Measurements from ENCODE around the gene BTK.

The BTK gene

GRCh38 chrX:101394372-101394771 lies 8.4 kb upstream of the BTK start:
- no peak for DNase-seq (ENCODE audit: low spot score)
- FAIRE-seq, result no peak

- DNase-seq (ENCODE audit: low spot score) (no peak), FAIRE-seq (no peak)
These were observed 7.7 kb upstream of the BTK start for GRCh38 chrX:101393530-101394305.

- no peak for FAIRE-seq
- no peak for DNase-seq (ENCODE audit: low spot score)
These were observed 5.8 kb upstream of the BTK start for GRCh38 chrX:101391831-101392230.

GRCh38 chrX:101390664-101391525 lies 4.9 kb upstream of the BTK start, which contains the start of gene RPL36A:
RPL36A (plus strand) TSS chrX:101391011; CDS start chrX:101391044, 33 bp downstream.
- DNase-seq (ENCODE audit: low spot score) (peak; percentile 91), FAIRE-seq (no peak)

GRCh38 chrX:101388604-101389003 lies 2.6 kb upstream of the BTK start:
- DNase-seq (ENCODE audit: low spot score) (no peak), FAIRE-seq (no peak)

- DNase-seq (ENCODE audit: low spot score) (no peak), FAIRE-seq (no peak)
These were observed 523 bp upstream of the BTK start for GRCh38 chrX:101386542-101386885.

GRCh38 chrX:101385026-101385684 lies 836 bp downstream of the BTK start:
- FAIRE-seq, result no peak

GRCh38 chrX:101383679-101384205 lies 2.2 kb downstream of the BTK start:
- no peak for FAIRE-seq
- DNase-seq (ENCODE audit: low spot score), result no peak

More at GRCh38 chrX:101385026-101385684, 836 bp downstream of the BTK start:
- no peak for DNase-seq (ENCODE audit: low spot score)

- FAIRE-seq, result no peak
- no peak for DNase-seq (ENCODE audit: low spot score)
These were observed 8.4 kb downstream of the BTK start for GRCh38 chrX:101377547-101377946.

- FAIRE-seq, result no peak
- no peak for DNase-seq (ENCODE audit: low spot score)
These were observed 15.0 kb downstream of the BTK start for GRCh38 chrX:101370888-101371504.

- FAIRE-seq (no peak), DNase-seq (ENCODE audit: low spot score) (no peak)
These were observed 16.3 kb downstream of the BTK start for GRCh38 chrX:101369687-101370086.

- DNase-seq (ENCODE audit: low spot score), result no peak
- FAIRE-seq, result no peak
These were observed 17.2 kb downstream of the BTK start for GRCh38 chrX:101368800-101369199.

- DNase-seq (ENCODE audit: low spot score) (no peak), FAIRE-seq (no peak)
These were observed 20.6 kb downstream of the BTK start for GRCh38 chrX:101365301-101365795.

GRCh38 chrX:101362757-101363156 lies 23.2 kb downstream of the BTK start:
- FAIRE-seq (no peak), DNase-seq (ENCODE audit: low spot score) (no peak)

- FAIRE-seq, result no peak
- no peak for DNase-seq (ENCODE audit: low spot score)
These were observed 23.9 kb downstream of the BTK start for GRCh38 chrX:101362116-101362515.

GRCh38 chrX:101360390-101360789 lies 25.6 kb downstream of the BTK start:
- FAIRE-seq (no peak), DNase-seq (ENCODE audit: low spot score) (no peak)

- no peak for FAIRE-seq
- DNase-seq (ENCODE audit: low spot score), result no peak
These were observed 26.0 kb downstream of the BTK start for GRCh38 chrX:101359966-101360365.

- DNase-seq (ENCODE audit: low spot score) (peak; percentile 10), FAIRE-seq (no peak)
These were observed 28.7 kb downstream of the BTK start for GRCh38 chrX:101357166-101357795.

- no peak for DNase-seq (ENCODE audit: low spot score)
- no peak for FAIRE-seq
These were observed 36.8 kb downstream of the BTK start for GRCh38 chrX:101349193-101349562.

GRCh38 chrX:101348452-101349192 lies 37.4 kb downstream of the BTK start, which contains the start of gene TIMM8A:
TIMM8A (minus strand) TSS chrX:101348742; CDS start chrX:101348664, 78 bp downstream.
- peak; percentile 89 for DNase-seq (ENCODE audit: low spot score)
- peak; percentile 37 for FAIRE-seq

Data from urothelium cell line (cell line).